Body of pancreas (tissue), 4 donors: ENCODE results near the gene BRCC3. TPM values are rescaled to one million over a fixed set of nuclear protein-coding genes. Genes with fewer than 3 reads are reported as not detected.
A peak's percentile ranks its signal among the peaks of the same experiment; 100 is the strongest.

Source experiments
- ATAC-seq: fragments of 150-250 bp; one replicate; pipeline ENCODE4 v1.9.1; 2016
- DNase-seq, 4 donors: peaks; one replicate each; pipeline ENCODE4 v3.0.0-alpha.2; 2019
- H3K27ac ChIP-seq, 4 donors: fragments of 200-600 bp; sonication (generic); 1 replicate in 3 of 4; 2 replicates in 1 of 4; pipeline versions ENCODE4 v1.5.1 to v1.6.1; 2016 to 2019; ENCODE audit warnings: mild to moderate bottlenecking in 1 of 4, mixed read lengths in 1 of 4, moderate library complexity in 1 of 4
- H3K27me3 ChIP-seq, 2 donors: fragments of 200-600 bp; sonication (generic); one replicate each; pipeline ENCODE4 v1.6.0; 2016; ENCODE audit warnings: mild to moderate bottlenecking in 1 of 2
- H3K36me3 ChIP-seq, 2 donors: fragments of 200-600 bp; sonication (generic); replicated peaks in 1 of 2; 2 replicates each; pipeline ENCODE4 v1.5.1; 2016; ENCODE audit warnings: low read depth in 2 of 2; ENCODE audit not compliant: insufficient read depth in 1 of 2
- H3K4me1 ChIP-seq: fragments of 200-600 bp; sonication (generic); one replicate; pipeline ENCODE4 v1.6.0; 2016
- H3K4me3 ChIP-seq, 2 donors: fragments of 200-600 bp; sonication (generic); 1 replicate in 1 of 2; 2 replicates in 1 of 2; pipeline ENCODE4 v1.5.1; 2016 to 2019
- H3K9me3 ChIP-seq, 3 donors: fragments of 200-600 bp; sonication (generic); 1 replicate in 2 of 3; 2 replicates in 1 of 3; pipeline ENCODE4 v1.5.1; 2016
- POLR2A ChIP-seq, 3 donors: fragments of 450-650 bp; IDR thresholded peaks; one replicate each; pipeline ENCODE4 v1.6.1; 2016; ENCODE audit warnings: antibody characterized with exemption in 3 of 3, mild to moderate bottlenecking in 2 of 3
- WGBS, 2 donors: methylation state at CpG; one replicate each; pipeline ENCODE4 v1.1.5; 2017; 5-methylcytosine and 5-hydroxymethylcytosine counted together
- intact Hi-C: fragments of 100-400 bp; cut with DNase I; formaldehyde crosslinking; loops from one replicate; pipeline ENCODE4 v1.15.1; 2023
- total RNA-seq, 2 donors: library from RNA; depleted of rRNA; stranded (reverse); fragments of >200 nt; gene quantifications; one replicate each; pipeline ENCODE4 v1.1.0, GENCODE V29; 2016
- TF ChIP-seq, protein P1 (sequence below), 7 experiments: fragments of 450-650 bp in 4 of 7; fragments of 200-600 bp in 3 of 7; sonication (generic) in 3 of 7; IDR thresholded peaks; one replicate each; pipeline ENCODE4 v1.5.1; 2016 to 2019; ENCODE audit warnings: antibody characterized with exemption in 7 of 7

BRCC3 gene
- total RNA-seq, 2 donors from 2014 or later, result 6.3 to 7.5 TPM

DNA sequence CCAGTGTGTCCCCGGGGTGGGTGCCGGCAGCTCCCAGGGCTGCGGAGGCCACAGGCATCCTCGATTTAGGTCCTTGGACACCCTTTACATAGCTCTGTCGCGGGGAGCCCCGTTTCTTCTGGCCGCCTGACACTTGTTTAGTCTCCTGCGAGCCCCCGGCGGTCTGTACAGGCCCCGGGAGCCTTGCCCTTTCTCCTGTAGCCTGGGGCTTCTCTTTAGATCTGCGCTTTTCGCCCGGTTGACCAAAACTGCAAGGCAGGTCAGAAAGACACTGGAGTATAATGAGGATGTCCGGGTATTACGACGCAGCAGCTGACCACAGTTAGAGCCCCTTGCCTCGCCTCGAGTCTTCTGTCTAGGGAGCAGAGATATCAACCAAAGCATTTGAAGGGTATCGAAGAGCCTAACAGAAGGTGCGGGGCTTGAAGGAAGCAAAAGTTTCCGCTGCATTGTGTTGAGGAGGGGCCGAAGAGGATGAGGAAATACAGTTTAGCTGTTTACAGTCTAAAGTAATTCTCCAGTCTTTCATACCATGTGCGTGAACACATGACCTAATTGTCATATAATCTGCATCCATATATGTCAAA is 479 bp downstream of the BRCC3 start:
- ATAC-seq, result peak; percentile 5
- DNase-seq, result peak in 1 of 4 donors; percentile 10
- no peaks in the 10 kb centered on the region for H3K27me3 ChIP-seq
- WGBS, 2 donors, result 0% methylated on average over 5 to 22 of the region's 25 CpGs
- peak overlapping the region; percentile 26 to 84 (median 72) for H3K27ac ChIP-seq
- intact Hi-C loops, result no loop called here
- H3K36me3 ChIP-seq, result no peaks in the 10 kb centered on the region
- TF ChIP-seq, protein P1, sequence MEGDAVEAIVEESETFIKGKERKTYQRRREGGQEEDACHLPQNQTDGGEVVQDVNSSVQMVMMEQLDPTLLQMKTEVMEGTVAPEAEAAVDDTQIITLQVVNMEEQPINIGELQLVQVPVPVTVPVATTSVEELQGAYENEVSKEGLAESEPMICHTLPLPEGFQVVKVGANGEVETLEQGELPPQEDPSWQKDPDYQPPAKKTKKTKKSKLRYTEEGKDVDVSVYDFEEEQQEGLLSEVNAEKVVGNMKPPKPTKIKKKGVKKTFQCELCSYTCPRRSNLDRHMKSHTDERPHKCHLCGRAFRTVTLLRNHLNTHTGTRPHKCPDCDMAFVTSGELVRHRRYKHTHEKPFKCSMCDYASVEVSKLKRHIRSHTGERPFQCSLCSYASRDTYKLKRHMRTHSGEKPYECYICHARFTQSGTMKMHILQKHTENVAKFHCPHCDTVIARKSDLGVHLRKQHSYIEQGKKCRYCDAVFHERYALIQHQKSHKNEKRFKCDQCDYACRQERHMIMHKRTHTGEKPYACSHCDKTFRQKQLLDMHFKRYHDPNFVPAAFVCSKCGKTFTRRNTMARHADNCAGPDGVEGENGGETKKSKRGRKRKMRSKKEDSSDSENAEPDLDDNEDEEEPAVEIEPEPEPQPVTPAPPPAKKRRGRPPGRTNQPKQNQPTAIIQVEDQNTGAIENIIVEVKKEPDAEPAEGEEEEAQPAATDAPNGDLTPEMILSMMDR (IDR thresholded peaks at IDR 0.05), result no peak
- peak in 1 of 3 donors; percentile 15 for TF ChIP-seq POLR2A (IDR thresholded peaks at IDR 0.05)
- peak overlapping the region; percentile 12 to 26 for H3K4me3 ChIP-seq
- H3K9me3 ChIP-seq, result no peaks in the 10 kb centered on the region
- H3K4me1 ChIP-seq, result peaks cover 16% of the 10 kb centered on the region

DNA sequence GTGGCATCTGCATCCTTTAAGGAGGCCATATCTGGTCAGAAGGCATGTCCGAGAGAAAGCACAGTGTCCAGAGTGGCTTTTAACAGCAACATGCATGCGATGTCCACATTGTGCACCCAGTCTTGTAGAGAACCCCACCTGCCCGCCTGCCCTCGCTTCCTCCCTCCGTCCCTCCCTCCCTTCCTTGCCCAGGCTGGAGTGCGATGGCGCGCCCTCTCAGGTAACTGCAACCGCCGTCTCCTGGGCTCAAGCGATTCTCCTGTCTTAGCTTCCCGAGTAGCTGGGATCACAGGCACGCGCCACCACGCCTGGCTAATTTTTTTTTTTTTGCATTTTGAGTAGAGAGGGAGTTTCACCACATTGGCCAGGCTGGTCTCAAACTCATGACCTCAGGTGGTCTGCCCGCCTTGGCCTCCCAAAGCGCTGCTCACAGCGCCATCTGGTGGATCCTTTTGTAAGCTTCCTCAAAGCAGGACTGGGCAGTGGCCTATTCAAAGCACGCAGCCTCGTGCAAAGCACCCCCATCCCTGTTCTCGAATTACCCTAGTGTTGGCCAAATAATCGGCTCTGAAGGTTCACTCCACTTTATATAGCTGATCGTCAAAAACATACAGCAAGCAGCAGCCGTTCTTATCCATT is 15.0 kb downstream of the BRCC3 start:
- peak; percentile 53 for ATAC-seq
- peak; percentile 36 to 57 (median 47) for DNase-seq

DNA sequence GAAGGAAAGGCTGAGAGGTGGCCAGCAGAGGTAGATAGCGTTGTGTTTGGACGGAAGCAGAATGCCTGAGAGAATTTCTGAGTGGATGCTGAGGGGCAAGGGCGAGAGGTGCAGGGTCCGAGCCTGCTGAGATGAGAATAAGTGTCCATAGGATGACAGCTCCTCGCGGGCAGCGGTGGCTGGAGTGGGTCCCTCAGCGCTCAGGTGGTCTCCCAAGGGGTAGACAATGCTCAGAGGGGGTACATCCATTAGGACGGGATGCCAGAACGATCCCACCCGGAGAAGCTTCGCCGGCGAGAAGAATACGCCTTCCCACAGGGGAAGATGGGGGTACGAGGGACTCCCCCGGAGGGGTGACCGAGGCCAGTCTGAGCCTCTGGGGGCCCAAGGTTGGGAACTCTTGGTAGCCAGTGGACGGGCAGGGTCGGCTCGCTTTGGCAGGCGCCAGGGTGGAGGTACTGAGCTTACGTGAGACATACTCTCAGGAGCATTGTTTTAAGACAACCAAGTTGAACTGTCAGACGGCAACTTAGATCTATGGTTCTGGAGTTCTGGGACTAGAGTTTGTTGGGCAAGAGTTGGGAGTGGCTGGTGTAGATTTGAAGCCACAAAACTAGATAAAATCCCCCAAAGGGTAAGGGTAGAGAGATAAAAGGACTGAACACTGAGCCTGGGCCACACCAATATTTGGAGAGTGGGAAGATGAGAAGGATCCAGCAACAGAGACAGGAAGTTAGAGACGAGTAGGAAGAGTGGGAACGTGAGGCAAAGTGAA is 15.8 kb downstream of the BRCC3 start:
- Histone ChIP-seq H3K27me3 (no peaks in the 10 kb centered on the region), H3K27ac (no peak overlapping the region), H3K4me1 (no peaks in the 10 kb centered on the region), H3K36me3 (no peaks in the 10 kb centered on the region), H3K4me3 (no peak overlapping the region), H3K9me3 (no peaks in the 10 kb centered on the region)
- ATAC-seq (no peak), DNase-seq (no peak)
- intact Hi-C loops, result no loop called here
- WGBS, 2 donors, result 88 to 90% methylated on average over 22 to 26 of the region's 26 CpGs
- TF ChIP-seq, protein P1 (IDR thresholded peaks at IDR 0.05), result no peak
- TF ChIP-seq POLR2A (IDR thresholded peaks at IDR 0.05), result no peak

More for the DNA sequence above, 15.0 kb downstream of the BRCC3 start:
- H3K36me3 ChIP-seq, result no peaks in the 10 kb centered on the region
- no peaks in the 10 kb centered on the region for H3K4me1 ChIP-seq
- no peaks in the 10 kb centered on the region for H3K27me3 ChIP-seq
- no peak overlapping the region for H3K4me3 ChIP-seq
- WGBS, 2 donors, result 72 to 74% methylated on average over 20 to 22 of the region's 24 CpGs
- TF ChIP-seq, protein P1 (IDR thresholded peaks at IDR 0.05), result peak; percentile 19 to 54 (median 42)
- TF ChIP-seq POLR2A (IDR thresholded peaks at IDR 0.05), result no peak
- intact Hi-C loops, result no loop called here
- no peak overlapping the region for H3K27ac ChIP-seq
- no peaks in the 10 kb centered on the region for H3K9me3 ChIP-seq

DNA sequence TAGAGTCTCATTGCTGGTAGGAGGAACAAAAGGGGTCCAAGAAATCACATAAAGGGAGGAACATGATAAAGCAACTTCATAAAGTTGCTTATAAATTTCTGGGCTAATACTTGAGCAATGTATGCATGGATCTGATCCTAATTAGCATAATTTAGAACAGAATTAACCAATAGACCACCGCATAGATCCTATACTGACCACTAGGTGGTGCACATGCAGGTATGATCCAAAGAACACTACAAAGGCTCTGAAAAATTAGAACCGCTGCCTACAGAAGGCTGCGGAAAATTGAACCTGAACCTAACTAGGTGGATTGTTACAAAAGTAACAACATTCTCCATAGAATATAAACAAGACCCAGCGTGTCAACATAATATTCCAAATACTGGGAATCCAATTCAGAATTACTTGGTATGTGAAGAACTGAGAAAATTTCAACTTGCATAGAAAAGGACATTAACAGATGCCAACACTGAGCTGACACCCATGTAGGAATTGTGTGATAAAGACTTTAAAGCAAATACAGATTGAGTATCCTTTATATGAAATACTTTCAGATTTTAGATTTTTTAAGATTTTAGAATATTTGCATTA is 23.3 kb downstream of the BRCC3 start:
- Histone ChIP-seq H3K27me3 (no peaks in the 10 kb centered on the region), H3K4me3 (no peak overlapping the region), H3K9me3 (no peaks in the 10 kb centered on the region), H3K4me1 (no peaks in the 10 kb centered on the region), H3K27ac (no peak overlapping the region), H3K36me3 (no peaks in the 10 kb centered on the region)
- 17 to 23% methylated on average over 4 of the region's 4 CpGs for WGBS, 2 donors
- TF ChIP-seq, protein P1 (IDR thresholded peaks at IDR 0.05), result peak; percentile 33 to 55 (median 48)
- TF ChIP-seq POLR2A (IDR thresholded peaks at IDR 0.05), result no peak
- DNase-seq (peak in 3 of 4 donors; percentile 16 to 25 (median 19)), ATAC-seq (no peak)
- intact Hi-C loops, result loop anchor here (10.0 kb wide), 1 partner anchor 730 kb away; no protein-coding TSS in a partner anchor
